CD4-positive, alpha-beta T cell treated with Interleukin-15 for 1 hour (primary cell): Measurements from ENCODE around the gene SESTD1.

Source experiments
- DNase-seq: peaks from one replicate; pipeline ENCODE4 v3.0.0-alpha.2; 2020

Gene SESTD1

GRCh38 chr2:179179719-179180118 is 84.9 kb downstream of the SESTD1 start:
- no peak for DNase-seq

DNA sequence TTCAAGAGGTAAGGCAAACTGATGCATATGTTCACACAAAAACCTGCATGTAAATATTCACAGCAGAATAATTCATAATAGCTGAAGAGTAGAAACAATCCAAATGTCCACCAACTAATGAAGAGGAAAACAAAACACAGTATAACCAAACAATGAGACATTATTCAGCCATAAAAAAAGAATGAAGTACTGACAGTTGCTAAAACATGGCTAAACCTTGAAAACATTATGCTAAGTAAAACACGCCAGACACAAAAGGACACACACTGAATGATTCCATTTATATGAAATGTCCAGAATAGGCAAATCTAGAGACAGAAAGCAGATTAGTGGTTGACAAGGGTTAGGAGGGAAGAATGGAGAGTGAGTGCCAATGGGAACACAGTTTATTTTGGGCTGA is 86.9 kb downstream of the SESTD1 start:
- no peak for DNase-seq

DNA sequence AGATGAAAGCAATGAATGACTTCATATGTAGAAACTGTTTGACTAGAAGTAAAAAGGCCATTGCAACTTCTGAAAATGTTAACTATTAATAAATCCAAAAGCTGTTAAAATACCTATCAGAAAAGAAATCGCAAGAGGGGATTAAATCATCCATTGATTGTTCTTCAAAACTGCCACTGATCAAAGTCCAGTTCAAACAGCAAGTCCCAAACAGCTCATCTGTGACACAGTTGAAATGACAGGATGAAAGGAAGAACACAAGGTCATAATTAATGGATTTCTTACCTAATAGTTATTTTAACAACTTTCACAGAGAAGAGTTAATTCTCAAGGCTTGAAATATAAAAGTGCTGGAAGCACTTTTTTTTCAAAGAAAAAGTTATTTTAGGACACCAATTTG is 90.4 kb downstream of the SESTD1 start:
- no peak for DNase-seq

DNA sequence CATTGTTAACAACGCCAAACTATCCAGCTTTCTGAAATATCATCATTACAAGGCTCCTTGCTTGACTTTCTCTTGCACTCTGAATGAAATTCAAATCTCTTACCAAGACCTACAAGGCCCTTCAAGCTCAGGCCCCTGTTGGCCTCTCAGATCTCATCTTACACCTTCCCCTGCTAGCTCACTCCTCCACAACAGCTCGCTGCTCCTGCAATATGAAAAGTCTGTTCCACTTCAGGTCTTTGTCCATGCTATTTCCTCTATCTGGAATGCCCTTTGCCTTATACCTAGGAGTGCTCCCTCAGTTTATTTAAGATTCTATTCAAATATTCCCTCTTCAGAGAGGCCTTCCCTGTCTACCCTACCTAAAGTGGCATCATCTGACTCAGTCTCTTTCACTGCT is 91.7 kb downstream of the SESTD1 start:
- DNase-seq = no peak

DNA sequence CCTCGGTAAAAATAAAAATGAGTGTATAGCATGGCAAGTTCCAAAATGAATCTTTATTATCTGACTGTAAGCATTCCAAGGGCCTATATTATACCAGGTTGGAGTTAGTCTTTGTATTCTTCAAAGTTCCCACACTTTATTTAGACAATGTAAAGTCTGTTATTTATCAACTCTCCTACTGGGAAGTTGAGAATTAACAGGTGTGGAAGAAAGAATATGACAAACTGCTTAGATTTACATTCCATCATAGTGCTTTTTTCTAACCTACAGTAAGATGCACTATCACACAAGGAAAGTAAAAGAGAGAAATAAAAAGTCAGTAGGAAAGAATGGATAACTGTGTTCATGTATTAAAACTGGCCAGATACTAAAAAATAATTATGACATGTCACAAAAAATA is 93.3 kb downstream of the SESTD1 start:
- DNase-seq = no peak

DNA sequence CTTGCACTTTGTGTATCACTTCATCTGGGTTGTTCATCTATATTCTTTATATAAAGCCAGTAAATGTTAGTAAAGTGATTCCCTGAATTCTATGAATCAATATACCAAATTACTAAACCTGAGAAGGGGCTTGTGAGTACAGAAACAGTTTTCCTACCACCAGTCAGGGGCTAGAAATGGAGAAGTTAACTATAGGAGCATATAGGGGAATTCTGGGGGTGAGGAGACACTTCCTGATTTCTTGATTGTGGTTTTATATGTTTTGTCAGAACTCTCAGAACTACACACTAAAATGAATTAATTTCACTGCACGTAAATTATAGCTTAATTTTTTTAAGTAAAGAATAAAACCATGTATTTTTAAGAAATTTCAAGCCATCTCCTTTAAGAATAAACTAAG is 93.7 kb downstream of the SESTD1 start:
- DNase-seq = no peak

DNA sequence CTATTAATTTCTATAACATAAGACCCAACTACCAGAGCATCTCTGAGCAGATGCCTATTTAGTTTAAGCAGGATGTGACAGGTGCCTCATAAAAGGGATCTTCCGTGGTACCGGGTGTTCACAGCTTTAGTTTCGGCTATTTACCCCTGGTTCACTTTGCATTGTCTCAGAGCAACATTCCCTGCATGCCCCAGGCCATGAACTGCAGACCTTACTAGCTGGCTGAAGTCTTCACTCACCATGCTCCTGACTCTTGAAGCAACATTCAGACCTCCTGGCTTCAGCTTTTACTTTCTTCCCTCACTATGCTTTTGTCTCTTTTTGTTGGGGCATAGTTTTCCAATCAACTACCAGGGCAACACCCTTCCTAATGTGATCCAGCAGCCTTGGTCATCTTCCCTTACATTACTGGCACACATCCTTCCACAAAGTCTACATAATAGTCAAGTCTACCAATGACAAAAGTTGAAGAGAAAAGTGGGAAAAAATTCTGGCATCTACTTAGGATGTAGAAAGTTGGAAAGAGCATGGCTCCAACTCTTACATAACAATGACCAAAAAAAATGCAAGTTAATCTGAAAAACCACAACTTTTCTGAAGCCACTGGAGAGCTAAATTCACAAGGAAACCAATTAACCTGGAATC is 99.2 kb downstream of the SESTD1 start:
- DNase-seq = no peak

- DNase-seq = no peak
Measured at GRCh38 chr2:179141206-179141605, 123.4 kb downstream of the SESTD1 start.

DNA sequence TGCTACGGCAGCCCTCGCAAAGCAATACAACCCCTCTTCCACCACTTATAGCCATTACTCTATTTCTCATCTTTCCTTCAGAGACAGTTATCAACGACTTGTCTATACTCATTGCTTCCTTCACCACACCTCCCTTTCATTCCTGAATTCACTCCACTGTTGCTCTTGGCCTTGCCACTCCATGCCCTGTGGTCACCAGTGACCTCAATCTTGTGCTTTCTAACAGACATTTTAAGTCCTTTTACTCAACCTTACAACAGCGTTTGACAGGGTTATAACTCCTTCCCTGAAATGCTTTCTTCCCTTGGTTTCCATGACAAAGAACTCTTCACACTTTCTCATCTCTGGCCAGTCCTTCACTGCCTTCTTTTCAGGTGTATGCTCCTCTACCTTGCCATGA is 124.1 kb downstream of the SESTD1 start:
- no peak for DNase-seq

DNA sequence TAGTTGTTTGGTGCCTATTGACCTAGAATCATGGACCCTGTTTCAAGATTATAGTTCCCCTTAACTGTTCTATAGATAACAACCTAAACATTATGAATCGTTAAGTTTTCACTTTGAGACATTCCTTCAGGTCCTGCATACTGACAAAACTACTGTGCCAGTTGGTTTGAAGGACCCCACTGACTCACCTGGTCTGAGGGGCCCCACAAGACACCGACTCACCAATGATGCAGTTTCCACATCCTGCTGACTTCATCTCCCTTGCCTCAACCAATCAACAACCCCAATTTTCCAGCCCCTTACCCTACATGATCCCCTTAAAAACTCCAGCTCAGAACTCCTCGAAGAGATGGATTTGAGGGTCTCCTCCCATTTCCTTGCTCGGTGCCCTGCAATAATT is 125.1 kb downstream of the SESTD1 start:
- DNase-seq = no peak

DNA sequence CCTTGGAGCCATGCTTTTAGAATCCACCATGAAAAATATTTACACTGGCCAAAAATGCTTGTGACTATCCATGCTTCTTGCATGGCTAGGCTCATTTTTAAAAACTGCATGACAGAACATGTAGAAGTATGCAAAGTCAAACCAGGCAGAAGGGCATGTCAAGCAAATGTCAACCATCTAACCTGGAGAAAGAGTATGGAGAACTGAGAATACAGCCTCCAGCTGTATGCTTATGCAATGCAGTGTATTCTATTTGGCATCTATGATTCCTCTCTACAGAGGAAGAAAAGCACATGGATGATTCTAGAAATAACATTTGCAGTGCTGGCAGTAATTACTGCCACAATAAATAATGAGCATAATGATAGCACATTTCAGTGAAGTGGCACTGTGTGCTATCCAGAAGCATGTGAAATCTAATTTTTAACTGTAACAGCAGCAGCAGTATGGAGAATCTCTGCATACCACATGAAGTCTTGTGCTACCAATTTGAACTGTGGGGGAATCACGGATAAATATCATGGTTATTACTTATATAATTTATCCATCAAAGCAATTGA is 127.4 kb downstream of the SESTD1 start:
- DNase-seq = no peak

- no peak for DNase-seq
Measured at GRCh38 chr2:179133016-179133415, 131.6 kb downstream of the SESTD1 start.

DNA sequence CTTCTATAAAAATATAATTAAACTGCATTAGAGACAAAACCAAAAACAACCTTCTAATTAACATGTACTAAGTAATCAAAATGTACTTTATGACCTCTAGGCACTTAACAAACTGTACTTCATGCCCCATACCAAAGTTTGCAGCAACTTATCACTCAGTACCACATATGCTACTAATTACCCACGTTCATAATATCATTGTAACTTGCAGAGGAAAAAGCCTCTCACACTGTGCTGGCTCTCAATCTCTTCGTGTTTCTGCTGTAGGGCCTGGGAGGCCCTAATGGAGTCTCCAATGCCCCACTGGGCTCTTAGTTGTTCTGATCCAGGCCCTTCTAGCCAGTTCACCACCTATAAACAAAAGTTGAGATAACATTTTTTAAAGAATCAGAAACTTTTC is 132.6 kb downstream of the SESTD1 start:
- DNase-seq = no peak

DNA sequence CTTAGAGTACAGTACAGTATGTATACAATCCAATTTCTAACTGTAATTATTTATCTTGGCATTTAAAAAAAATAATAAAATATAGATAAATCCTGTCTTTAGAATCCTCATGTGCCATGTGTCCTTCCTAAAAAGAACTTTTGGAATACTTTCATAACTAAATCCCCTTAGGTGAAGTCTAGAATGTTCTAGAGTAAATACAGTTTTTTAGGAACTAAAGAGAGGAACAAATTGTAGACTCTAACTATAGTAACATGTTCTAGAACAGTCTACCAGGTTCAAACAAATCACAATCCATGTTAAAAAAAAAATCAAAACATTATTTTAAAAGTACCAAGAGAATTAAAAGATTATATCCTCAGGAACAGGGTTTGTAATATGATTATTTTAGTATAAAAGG is 134.1 kb downstream of the SESTD1 start:
- no peak for DNase-seq

DNA sequence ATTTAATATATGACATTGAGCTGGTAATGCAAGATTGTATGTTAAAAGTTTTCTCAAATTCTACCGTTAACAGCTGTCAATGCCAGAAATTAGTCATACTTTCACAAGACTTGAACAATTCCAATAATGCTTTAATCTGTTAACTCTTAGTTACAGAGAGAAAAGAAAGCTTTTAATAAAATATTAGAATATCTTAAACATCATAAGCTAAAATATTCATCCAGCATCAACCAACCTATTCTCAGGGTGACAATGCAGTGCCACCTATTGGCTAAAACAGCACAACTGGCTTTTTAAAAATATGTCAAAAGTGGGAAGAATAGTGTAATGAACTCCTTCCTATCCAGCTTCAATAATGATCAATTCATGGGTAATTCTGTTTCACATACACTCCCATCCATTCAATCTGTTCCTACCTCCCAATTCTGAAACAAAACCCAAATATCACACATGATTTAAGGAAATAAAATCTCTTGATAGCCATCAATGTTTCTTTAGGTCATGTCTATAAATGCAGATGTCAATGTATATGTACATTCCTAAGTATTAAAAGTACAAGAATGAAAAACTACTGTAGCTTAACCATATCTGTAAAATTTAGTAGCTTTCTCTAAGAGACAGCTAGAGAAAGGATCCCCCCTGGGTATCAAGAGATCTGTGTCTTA is 134.9 kb downstream of the SESTD1 start:
- DNase-seq = no peak

DNA sequence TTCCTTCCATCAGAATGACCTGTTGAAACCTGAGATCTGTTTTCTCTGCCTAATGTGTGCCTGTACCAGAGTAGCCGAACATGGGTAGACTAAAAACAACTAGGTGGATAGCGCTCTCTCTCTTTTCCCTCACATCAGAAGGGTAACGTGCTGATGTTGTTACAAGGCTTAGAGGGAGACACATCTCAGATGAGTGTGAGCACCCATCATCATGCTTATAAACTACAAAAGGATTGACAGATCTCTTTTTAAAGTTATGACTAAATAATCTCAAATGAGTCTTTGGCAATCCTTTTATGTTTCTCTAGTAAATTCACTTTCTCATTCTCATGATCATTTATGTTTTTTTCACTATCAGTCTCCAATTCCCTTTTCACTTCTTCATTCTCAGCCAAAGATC is 139.2 kb downstream of the SESTD1 start:
- no peak for DNase-seq

DNA sequence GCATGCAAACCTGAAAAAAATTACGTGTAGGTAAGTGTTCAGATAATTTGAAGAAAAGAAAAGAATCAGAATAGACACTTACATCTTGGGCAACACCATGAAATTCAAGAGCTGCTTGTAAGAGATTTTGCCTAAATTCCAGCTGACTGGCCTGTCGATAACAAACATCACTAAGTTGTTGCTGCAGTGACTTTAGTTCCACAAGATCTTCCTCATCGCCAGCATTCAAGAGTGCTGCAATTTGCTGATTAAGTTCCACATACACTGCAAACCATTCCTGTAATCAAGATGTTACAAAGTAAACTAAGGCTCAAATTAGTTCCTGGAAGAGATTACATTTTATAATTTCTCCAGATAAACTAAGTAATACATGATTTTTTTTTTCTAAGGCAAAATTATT is 140.3 kb downstream of the SESTD1 start:
- no peak for DNase-seq

GRCh38 chr2:179123272-179123662 is 141.4 kb downstream of the SESTD1 start:
- no peak for DNase-seq

DNA sequence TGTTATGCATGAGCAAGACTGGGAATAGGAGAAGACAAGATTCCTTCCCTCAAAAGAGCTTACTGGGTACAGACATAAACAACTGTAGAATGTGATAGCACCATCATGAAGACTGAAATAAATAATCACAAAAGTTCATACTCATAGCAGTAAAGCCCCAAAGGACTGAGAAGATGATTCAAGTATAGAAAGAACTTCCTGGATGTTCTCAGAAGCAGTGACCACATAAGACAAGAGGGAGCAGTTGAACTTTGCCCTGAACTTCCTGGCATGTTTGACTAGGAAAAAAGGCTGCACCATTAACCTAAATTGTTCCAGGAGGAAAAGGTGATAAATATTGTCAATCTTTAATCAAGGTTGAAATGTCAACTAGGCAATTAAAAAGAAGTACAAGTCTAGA is 156.9 kb downstream of the SESTD1 start:
- no peak for DNase-seq

DNA sequence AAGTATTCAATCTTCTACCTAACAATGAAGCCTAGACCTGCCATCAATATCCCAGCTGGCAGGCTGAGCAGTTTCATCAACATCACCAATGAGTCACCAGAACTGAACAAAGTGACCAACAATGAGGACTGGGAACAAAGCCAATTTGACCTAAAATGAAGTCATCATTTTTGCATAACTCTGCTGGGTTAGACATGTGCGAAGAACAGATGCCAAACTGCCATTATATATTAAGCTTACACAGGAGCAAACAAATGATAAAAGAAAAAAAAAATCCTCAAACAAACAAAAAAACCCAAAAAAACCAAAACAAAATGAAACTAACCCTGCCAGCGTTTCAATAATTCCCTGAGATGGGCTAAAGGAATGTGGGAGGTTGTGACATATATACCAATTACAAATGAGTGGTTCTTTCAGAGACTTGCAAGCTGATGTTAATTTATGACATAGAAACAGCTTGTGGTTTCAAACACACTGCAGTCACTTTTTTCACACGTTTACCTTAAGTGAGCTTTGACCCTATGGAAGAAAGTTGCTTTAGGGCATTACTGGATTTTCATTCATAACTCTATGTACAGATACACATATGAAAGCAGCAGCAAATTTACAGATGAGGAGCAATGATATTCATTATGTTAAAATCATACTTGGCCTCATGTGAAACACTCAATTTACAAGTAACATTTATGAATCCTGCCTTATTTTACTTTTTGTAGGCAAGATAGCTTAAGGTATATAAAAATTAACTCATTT is 157.8 kb downstream of the SESTD1 start:
- no peak for DNase-seq

DNA sequence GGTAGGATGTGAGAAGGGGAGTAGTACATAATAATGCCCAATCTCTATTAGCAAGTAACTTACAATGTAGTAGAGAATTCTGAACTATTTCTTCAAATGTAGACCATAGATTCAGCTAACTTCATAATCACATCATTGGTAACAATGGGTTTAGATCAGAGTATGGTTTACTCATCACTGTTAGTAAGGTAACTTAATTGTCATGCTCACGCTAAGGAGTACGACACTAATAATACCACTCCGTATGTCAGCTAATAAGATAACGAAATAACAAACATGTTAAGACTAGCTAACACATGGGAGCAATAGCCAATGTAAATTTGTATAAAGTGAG is 158.3 kb downstream of the SESTD1 start:
- DNase-seq = no peak

DNA sequence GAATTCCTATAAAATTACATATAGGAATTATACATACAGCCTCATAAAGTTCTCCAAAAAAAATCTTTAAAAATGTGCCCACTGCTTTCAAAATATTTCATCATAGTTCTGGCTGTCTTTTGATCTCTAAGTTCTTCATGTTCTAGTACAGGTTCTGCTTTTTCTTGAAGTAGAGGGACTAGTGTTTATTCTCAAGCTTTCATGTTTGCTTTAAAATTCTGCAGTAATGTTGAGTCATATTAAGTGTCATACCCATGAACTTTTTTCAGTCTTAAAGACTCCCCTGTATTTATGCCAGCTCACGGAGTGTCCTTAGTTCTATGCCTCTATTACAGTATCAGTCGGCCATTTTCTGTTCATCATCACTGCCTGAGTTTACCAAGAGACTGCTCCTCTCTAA is 159.9 kb downstream of the SESTD1 start:
- DNase-seq = no peak

- DNase-seq = no peak
Measured at GRCh38 chr2:179098080-179098689, 166.4 kb downstream of the SESTD1 start.

DNA sequence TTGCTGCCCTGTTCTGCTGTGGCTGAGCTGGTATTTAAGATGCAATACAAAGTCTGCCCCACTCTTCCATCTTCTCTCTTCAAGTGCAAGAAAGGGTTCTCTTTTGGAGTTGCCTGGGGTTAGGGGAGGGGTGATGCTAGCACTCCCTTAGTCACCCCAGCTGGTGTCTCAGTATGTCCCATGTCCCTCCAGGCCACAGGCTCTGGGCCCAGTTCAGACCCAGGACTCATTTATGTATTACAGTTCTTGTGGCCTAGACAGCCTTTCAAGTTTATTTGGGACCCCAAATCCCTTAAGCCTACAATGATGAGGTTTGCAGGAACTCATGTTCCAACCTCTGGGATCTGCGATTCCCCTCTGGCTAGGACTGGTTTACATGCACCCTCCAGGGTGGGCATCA is 167.5 kb downstream of the SESTD1 start:
- DNase-seq = no peak
